ENCODE results near the gene C2orf81. TPM values are rescaled to one million over a fixed set of nuclear protein-coding genes. Genes with fewer than 3 reads are reported as not detected.

Gene C2orf81
- total and polyA plus RNA-seq, 10 donors = 1.7 to 5.7 (median 3.1) TPM

- DNase-seq = peak; percentile 92
- H3K27me3 ChIP-seq (replicated peaks in 1 of 7) = peaks cover 0 to 54% (median 24%) of the 10 kb centered on the region in 7 donors
- no peaks in the 10 kb centered on the region for H3K36me3 ChIP-seq
- H3K4me3 ChIP-seq = peak overlapping the region; percentile 34 to 68 (median 42)
- WGBS, 5 donors = 22 to 36% (median 27%) methylated on average over 29 to 45 of the region's 45 CpGs
- peak; percentile 63 to 83 (median 81) for TF ChIP-seq POLR2AphosphoS5 (IDR thresholded peaks at IDR 0.05)
- no peak for TF ChIP-seq POLR2A (IDR thresholded peaks at IDR 0.05)
- TF ChIP-seq, protein P1, sequence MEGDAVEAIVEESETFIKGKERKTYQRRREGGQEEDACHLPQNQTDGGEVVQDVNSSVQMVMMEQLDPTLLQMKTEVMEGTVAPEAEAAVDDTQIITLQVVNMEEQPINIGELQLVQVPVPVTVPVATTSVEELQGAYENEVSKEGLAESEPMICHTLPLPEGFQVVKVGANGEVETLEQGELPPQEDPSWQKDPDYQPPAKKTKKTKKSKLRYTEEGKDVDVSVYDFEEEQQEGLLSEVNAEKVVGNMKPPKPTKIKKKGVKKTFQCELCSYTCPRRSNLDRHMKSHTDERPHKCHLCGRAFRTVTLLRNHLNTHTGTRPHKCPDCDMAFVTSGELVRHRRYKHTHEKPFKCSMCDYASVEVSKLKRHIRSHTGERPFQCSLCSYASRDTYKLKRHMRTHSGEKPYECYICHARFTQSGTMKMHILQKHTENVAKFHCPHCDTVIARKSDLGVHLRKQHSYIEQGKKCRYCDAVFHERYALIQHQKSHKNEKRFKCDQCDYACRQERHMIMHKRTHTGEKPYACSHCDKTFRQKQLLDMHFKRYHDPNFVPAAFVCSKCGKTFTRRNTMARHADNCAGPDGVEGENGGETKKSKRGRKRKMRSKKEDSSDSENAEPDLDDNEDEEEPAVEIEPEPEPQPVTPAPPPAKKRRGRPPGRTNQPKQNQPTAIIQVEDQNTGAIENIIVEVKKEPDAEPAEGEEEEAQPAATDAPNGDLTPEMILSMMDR (IDR thresholded peaks at IDR 0.05 in 8 of 11, conservative IDR thresholded peaks at IDR 0.05 in 3 of 11) = peak in 10 of 11 experiments; percentile 24 to 64 (median 54)
- peaks cover 13 to 65% (median 38%) of the 10 kb centered on the region in 6 donors for H3K4me1 ChIP-seq
- intact Hi-C loops (cut with DNase I; ENCODE audit: low total_unique reads) = no loop called here
- no peaks in the 10 kb centered on the region for H3K9me3 ChIP-seq
- H3K27ac ChIP-seq = peak overlapping the region; percentile 42 to 74 (median 70)
These were observed 19.2 kb upstream of the C2orf81 start for GRCh38 chr2:74440378-74441169.

- Histone ChIP-seq H3K9me3 (no peaks in the 10 kb centered on the region), H3K27ac (peak overlapping the region; percentile 42 to 74 (median 70)), H3K27me3 (replicated peaks in 1 of 7) (peaks cover 0 to 54% (median 24%) of the 10 kb centered on the region in 7 donors), H3K4me3 (peak overlapping the region; percentile 34 to 68 (median 42)), H3K36me3 (no peaks in the 10 kb centered on the region), H3K4me1 (peaks cover 13 to 65% (median 38%) of the 10 kb centered on the region in 6 donors)
- 25 to 42% (median 27%) methylated on average over 11 to 14 of the region's 14 CpGs for WGBS, 5 donors
- peak; percentile 78 for DNase-seq
- no peak for TF ChIP-seq POLR2A (IDR thresholded peaks at IDR 0.05)
- TF ChIP-seq POLR2AphosphoS5 (IDR thresholded peaks at IDR 0.05) = no peak
- TF ChIP-seq, protein P1 (IDR thresholded peaks at IDR 0.05 in 8 of 11, conservative IDR thresholded peaks at IDR 0.05 in 3 of 11) = no peak
- intact Hi-C loops (cut with DNase I; ENCODE audit: low total_unique reads) = no loop called here
These were observed 18.5 kb upstream of the C2orf81 start for GRCh38 chr2:74439803-74440377.

GRCh38 chr2:74439373-74439772 lies 18.0 kb upstream of the C2orf81 start:
- 15 to 48% (median 29%) methylated on average over 3 of the region's 3 CpGs for WGBS, 5 donors
- Histone ChIP-seq H3K4me1 (peaks cover 13 to 65% (median 38%) of the 10 kb centered on the region in 6 donors), H3K9me3 (no peaks in the 10 kb centered on the region), H3K4me3 (peak overlapping the region in 7 of 8 donors; percentile 34 to 68 (median 43)), H3K27me3 (replicated peaks in 1 of 7) (peaks cover 0 to 52% (median 24%) of the 10 kb centered on the region in 7 donors), H3K36me3 (no peaks in the 10 kb centered on the region), H3K27ac (peak overlapping the region in 4 of 8 donors; percentile 69 to 74 (median 71))
- DNase-seq = peak; percentile 61
- TF ChIP-seq, protein P1 (IDR thresholded peaks at IDR 0.05 in 8 of 11, conservative IDR thresholded peaks at IDR 0.05 in 3 of 11) = no peak
- TF ChIP-seq POLR2AphosphoS5 (IDR thresholded peaks at IDR 0.05) (no peak), POLR2A (IDR thresholded peaks at IDR 0.05) (no peak)
- intact Hi-C loops (cut with DNase I; ENCODE audit: low total_unique reads) = no loop called here

DNA sequence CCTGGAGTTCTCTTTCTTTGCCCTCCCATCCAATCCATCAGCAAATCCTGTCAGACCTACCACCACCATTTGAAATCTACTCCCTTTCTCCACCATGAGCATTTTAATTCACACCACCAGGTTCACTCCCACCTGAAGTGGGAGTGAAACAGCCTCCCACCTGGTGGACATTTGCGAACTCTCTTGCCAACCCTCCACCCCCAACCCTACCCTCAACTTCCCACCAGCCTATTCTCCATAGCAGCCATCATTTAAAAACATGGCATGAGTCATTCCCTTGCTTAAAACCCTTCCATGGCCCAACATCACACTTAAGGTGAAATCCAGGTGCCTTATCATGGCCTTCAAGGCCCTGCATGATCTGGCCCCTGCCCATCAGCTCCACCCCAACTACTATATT lies 16.8 kb upstream of the C2orf81 start:
- TF ChIP-seq POLR2A (IDR thresholded peaks at IDR 0.05) (no peak), POLR2AphosphoS5 (IDR thresholded peaks at IDR 0.05) (no peak)
- TF ChIP-seq, protein P1 (IDR thresholded peaks at IDR 0.05 in 8 of 11, conservative IDR thresholded peaks at IDR 0.05 in 3 of 11) = no peak
- H3K4me1 ChIP-seq = peaks cover 13 to 57% (median 36%) of the 10 kb centered on the region in 6 donors
- no peaks in the 10 kb centered on the region for H3K36me3 ChIP-seq
- H3K4me3 ChIP-seq = no peak overlapping the region
- 90 to 100% (median 92%) methylated on average over 1 of the region's 1 CpG for WGBS, 5 donors
- no peaks in the 10 kb centered on the region for H3K9me3 ChIP-seq
- no peak overlapping the region for H3K27ac ChIP-seq
- peak; percentile 4 for DNase-seq
- intact Hi-C loops (cut with DNase I; ENCODE audit: low total_unique reads) = no loop called here
- peaks cover 0 to 42% (median 24%) of the 10 kb centered on the region in 7 donors for H3K27me3 ChIP-seq (replicated peaks in 1 of 7)

Data from spleen (tissue), 11 donors.